Smooth muscle cell of the brain vasculature (primary cell): ENCODE results near the gene LEMD2.

Source experiments
- DNase-seq: peaks from one replicate; pipeline ENCODE4 v3.0.0-alpha.2; 2012; ENCODE audit warnings: low read depth, low spot score

LEMD2 gene

GRCh38 chr6:33721508-33721907 lies 67.4 kb downstream of the LEMD2 start:
- DNase-seq = no peak
